ENCODE measurements around the gene PDCD10. TPM values are rescaled to one million over a fixed set of nuclear protein-coding genes. Genes with fewer than 3 reads are reported as not detected.

The PDCD10 gene
- 10 to 100 TPM; 60.3 to 75.5 TPM for total RNA-seq

GRCh38 chr3:167734498-167735232, at the start of gene PDCD10:
Gene PDCD10 (minus strand): TSS chr3:167734892. CDS start chr3:167720157, 14,735 bp downstream.
- Mint-ChIP-seq H3K36me3 (peaks cover 0 to 14% of the 10 kb centered on the region in 2 donors), H3K9me3 (no peaks in the 10 kb centered on the region), H3K27ac (no peak within 1 kb of the TSS)
- DNase-seq (ENCODE audit: low spot score in 2 of 2) (peak; percentile 90 to 97), ATAC-seq (peak; percentile 87 to 89)

DNA sequence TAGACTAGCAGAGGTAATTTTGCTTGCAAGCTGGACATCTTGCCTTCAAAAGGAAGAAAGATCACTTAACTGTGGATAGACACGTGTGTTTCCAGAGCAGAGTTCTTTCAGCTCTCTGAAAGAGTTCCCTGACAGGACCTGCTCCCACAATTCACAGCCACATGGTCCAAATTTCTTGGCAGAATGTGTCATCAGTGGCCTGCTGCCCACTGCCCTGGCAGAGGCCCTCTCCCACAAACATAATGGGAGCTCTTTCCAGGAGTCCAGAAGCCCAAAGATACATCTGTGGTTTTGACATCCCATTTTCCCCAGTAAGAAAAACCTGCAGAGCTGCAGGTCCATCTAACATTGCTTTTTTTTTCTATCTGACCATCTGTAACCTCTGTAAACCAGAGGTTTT, 49.1 kb upstream of the PDCD10 start:
- H3K36me3 Mint-ChIP-seq: no peaks in the 10 kb centered on the region
- ATAC-seq: no peak
- DNase-seq (ENCODE audit: low spot score in 2 of 2): no peak
- H3K27ac Mint-ChIP-seq: no peak overlapping the region
- no peaks in the 10 kb centered on the region for H3K9me3 Mint-ChIP-seq

DNA sequence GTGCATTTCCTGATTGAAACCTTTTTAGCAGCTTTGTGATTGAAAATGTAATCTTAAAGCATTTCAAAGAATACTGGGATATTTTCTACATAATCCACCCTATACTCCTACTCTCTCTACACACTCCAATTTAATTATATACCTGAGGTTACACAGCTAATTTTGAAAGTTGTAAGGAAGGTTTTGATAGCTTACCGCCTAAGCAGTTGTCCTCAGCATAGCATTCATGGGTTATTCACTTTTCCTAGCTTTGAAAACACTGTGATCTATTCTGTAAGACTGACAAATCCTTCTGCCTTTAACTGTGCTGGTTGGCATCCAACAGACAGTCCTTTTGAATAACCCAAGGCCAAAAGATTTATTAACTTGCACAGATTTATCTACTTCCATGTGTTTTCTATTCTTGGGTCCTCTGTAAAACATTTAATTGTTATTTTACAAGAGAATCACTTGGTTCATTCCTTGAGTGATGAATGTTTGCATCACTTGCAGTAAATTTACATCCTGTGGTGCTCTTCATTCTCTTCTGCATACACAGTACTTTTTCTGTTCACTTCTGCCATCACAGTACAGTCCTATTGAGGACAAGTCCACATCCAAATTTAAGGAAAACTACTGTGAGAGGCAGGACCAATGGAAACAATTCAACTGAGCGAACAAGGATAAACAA, 45.7 kb upstream of the PDCD10 start:
- peaks cover 0 to 8% of the 10 kb centered on the region in 2 donors for H3K36me3 Mint-ChIP-seq
- ATAC-seq: no peak
- H3K9me3 Mint-ChIP-seq: peaks cover 0 to 5% of the 10 kb centered on the region in 2 donors
- DNase-seq (ENCODE audit: low spot score in 2 of 2): no peak
- H3K27ac Mint-ChIP-seq: no peak overlapping the region

- ATAC-seq: no peak
- Mint-ChIP-seq H3K27ac (no peak overlapping the region), H3K9me3 (peaks cover 0 to 5% of the 10 kb centered on the region in 2 donors), H3K36me3 (peaks cover 0 to 8% of the 10 kb centered on the region in 2 donors)
- no peak for DNase-seq (ENCODE audit: low spot score in 2 of 2)
Observed at GRCh38 chr3:167777356-167777755, 42.7 kb upstream of the PDCD10 start.

GRCh38 chr3:167776066-167776685, 41.5 kb upstream of the PDCD10 start:
- ATAC-seq (no peak), DNase-seq (ENCODE audit: low spot score in 2 of 2) (no peak)
- Mint-ChIP-seq H3K9me3 (peaks cover 0 to 5% of the 10 kb centered on the region in 2 donors), H3K27ac (no peak overlapping the region), H3K36me3 (peaks cover 0 to 8% of the 10 kb centered on the region in 2 donors)

- ATAC-seq (no peak), DNase-seq (ENCODE audit: low spot score in 2 of 2) (no peak)
- H3K27ac Mint-ChIP-seq: no peak overlapping the region
- H3K36me3 Mint-ChIP-seq: peaks cover 0 to 8% of the 10 kb centered on the region in 2 donors
- H3K9me3 Mint-ChIP-seq: peaks cover 0 to 5% of the 10 kb centered on the region in 2 donors
Observed at GRCh38 chr3:167773584-167773983, 38.9 kb upstream of the PDCD10 start.

DNA sequence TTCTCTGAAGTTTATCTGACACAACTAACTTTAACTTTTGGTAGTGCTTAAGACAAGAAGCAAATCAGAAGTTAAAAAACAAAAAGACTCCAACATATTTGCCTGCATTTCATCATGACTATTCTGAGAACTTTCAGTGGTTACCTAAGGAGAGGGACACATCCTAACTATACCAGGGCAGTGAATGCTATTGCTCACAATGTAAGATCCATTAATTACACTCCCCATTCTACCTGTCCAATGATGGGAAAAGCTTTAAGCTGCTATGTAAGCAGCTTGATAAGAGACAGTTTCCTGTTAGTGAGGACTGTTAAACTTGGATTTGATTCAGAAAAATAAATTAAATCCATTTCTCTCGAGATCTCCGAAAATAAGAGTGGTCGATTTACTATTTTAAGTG, 38.3 kb upstream of the PDCD10 start:
- peaks cover 0 to 2% of the 10 kb centered on the region in 2 donors for H3K36me3 Mint-ChIP-seq
- no peak overlapping the region for H3K27ac Mint-ChIP-seq
- H3K9me3 Mint-ChIP-seq: peaks cover 0 to 5% of the 10 kb centered on the region in 2 donors
- ATAC-seq (no peak), DNase-seq (ENCODE audit: low spot score in 2 of 2) (no peak)

DNA sequence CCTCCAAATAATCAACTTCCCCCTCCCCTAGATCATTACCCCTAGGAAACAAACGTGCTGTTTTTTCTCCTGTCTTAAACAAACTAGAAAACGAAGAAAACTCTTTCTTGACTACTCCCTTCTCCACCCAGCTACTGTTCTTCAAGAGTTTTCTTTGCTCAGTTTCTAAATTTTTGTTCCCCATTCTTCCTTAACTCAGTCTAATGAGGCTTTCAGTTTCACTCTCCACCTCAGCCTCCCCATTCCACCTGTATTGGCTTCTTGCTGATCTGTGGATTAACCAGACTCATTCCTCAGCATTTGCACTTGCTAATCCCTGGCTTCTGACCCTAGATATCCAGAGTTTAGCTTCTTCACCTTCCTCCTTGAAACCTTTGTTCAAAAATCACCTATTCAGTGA, 27.6 kb upstream of the PDCD10 start:
- Mint-ChIP-seq H3K9me3 (peaks cover 9 to 21% of the 10 kb centered on the region in 2 donors), H3K36me3 (peaks cover 6 to 27% of the 10 kb centered on the region in 2 donors), H3K27ac (no peak overlapping the region)
- DNase-seq (ENCODE audit: low spot score in 2 of 2) (no peak), ATAC-seq (no peak)

- DNase-seq (ENCODE audit: low spot score in 2 of 2) (no peak), ATAC-seq (no peak)
- peaks cover 9 to 17% of the 10 kb centered on the region in 2 donors for H3K9me3 Mint-ChIP-seq
- H3K27ac Mint-ChIP-seq: no peak overlapping the region
- peaks cover 6 to 23% of the 10 kb centered on the region in 2 donors for H3K36me3 Mint-ChIP-seq
Observed at GRCh38 chr3:167761302-167761701, 26.6 kb upstream of the PDCD10 start.

DNA sequence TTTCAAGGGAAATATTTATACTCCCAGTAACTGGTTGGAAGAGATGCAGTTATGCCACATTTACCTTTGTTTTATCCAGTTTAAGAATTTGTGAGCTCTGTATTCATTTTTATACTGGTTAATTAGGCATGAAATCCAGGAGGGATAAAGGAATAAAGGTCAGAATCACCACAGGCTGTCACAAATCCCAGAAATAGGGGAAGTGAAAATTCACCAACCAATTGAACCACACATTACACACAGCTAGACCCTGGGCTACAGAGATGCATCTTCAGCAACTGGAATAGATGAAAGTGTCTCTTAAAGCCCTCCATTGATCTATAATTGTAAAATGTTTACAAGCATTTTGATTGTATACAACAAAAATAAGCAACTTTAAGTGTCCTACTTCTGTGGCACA, 19.4 kb upstream of the PDCD10 start:
- no peaks in the 10 kb centered on the region for H3K9me3 Mint-ChIP-seq
- no peaks in the 10 kb centered on the region for H3K36me3 Mint-ChIP-seq
- H3K27ac Mint-ChIP-seq: no peak overlapping the region
- ATAC-seq (no peak), DNase-seq (ENCODE audit: low spot score in 2 of 2) (no peak)

DNA sequence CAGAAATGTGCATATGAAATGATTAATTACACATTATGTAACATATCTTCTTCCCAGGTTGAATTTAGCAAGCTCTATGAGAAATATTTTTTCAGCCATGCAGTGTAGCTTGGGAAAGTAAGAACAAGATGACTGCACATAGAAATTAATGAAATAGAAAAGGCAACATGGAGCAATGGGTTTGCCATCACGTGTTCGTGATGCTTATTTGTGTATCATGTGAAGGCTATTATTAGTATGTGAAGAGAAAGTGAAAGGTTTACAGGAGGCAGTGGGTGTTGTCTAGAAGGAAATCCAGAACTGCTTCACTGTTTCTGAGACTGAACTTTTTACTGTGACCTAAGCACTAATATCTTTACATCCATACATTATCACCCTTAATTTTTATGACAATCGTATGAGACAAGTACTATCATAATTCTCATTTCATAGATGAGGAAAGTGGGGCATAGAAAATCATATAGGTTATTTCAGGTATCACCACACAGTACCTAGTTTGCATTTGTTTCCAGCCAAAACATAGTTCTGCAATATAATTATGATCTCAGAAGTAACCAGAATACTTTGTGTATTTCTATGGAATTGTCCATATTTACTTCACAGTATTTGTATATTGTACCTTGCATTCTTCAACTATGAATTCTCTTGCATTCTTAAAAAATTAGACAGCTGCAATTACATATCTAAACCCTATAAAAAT, 15.7 kb upstream of the PDCD10 start:
- Mint-ChIP-seq H3K9me3 (no peaks in the 10 kb centered on the region), H3K36me3 (no peaks in the 10 kb centered on the region), H3K27ac (no peak overlapping the region)
- ATAC-seq (peak in 1 of 2 donors; percentile 41), DNase-seq (ENCODE audit: low spot score in 2 of 2) (no peak)

GRCh38 chr3:167749728-167750127, 15.0 kb upstream of the PDCD10 start:
- Mint-ChIP-seq H3K36me3 (no peaks in the 10 kb centered on the region), H3K9me3 (no peaks in the 10 kb centered on the region), H3K27ac (no peak overlapping the region)
- ATAC-seq (no peak), DNase-seq (ENCODE audit: low spot score in 2 of 2) (no peak)

GRCh38 chr3:167749209-167749608, 14.5 kb upstream of the PDCD10 start:
- no peak for ATAC-seq
- no peak overlapping the region for H3K27ac Mint-ChIP-seq
- DNase-seq (ENCODE audit: low spot score in 2 of 2): no peak
- no peaks in the 10 kb centered on the region for H3K36me3 Mint-ChIP-seq
- H3K9me3 Mint-ChIP-seq: no peaks in the 10 kb centered on the region

- H3K27ac Mint-ChIP-seq: no peak overlapping the region
- DNase-seq (ENCODE audit: low spot score in 2 of 2) (no peak), ATAC-seq (peak in 1 of 2 donors; percentile 34)
- no peaks in the 10 kb centered on the region for H3K9me3 Mint-ChIP-seq
- no peaks in the 10 kb centered on the region for H3K36me3 Mint-ChIP-seq
Observed at GRCh38 chr3:167743799-167744198, 9.1 kb upstream of the PDCD10 start.

- H3K9me3 Mint-ChIP-seq: no peaks in the 10 kb centered on the region
- DNase-seq (ENCODE audit: low spot score in 2 of 2): no peak
- H3K27ac Mint-ChIP-seq: no peak overlapping the region
- no peak for ATAC-seq
- no peaks in the 10 kb centered on the region for H3K36me3 Mint-ChIP-seq
Observed at GRCh38 chr3:167742338-167742737, 7.6 kb upstream of the PDCD10 start.

- H3K36me3 Mint-ChIP-seq: no peaks in the 10 kb centered on the region
- no peak overlapping the region for H3K27ac Mint-ChIP-seq
- ATAC-seq: peak; percentile 41 to 79
- no peak for DNase-seq (ENCODE audit: low spot score in 2 of 2)
- no peaks in the 10 kb centered on the region for H3K9me3 Mint-ChIP-seq
Observed at GRCh38 chr3:167740961-167741587, 6.4 kb upstream of the PDCD10 start.
